GM12801 (cell line): ENCODE measurements around the gene TCF12.

Experiments used
- CTCF ChIP-seq: IDR thresholded peaks from one replicate; pipeline ENCODE4 v1.5.1; 2011; ENCODE audit warnings: control low read depth; ENCODE audit not compliant: insufficient read length; ENCODE audit errors: extremely low read depth

TCF12 gene

DNA sequence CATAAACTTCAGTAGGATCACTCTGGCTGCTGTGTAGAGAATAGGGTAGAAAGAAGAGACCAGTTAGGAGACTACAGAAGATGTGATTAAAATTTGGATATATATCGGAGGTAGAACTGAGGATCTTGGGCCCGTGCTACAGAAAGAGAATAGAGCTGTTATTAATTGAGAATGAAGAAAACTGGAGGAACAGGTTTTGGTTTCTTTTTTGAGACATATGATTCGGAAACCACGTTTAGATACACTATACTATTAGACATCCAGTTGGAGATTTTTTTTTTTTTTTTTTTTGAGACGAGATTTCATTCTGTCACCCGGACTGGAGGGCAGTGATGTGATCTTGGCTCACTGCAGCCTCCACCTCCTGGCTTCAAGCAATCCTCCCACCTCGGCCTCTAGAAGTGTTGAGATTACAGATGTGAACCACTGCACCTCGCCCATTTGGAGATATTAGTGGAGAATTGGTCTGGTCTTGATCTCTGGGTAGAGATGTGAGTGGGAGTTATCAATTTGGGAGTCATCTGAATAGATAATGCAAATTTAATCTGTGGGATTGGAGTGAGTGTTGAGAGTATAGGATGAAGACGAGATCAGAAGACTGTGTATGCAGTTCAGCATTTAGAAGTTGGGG is 50.9 kb downstream of the TCF12 start:
- no peak for TF ChIP-seq CTCF

- TF ChIP-seq CTCF: no peak
Measured at GRCh38 chr15:56971571-56971970, 53.1 kb downstream of the TCF12 start.

GRCh38 chr15:56972016-56972415 is 53.6 kb downstream of the TCF12 start:
- no peak for TF ChIP-seq CTCF

DNA sequence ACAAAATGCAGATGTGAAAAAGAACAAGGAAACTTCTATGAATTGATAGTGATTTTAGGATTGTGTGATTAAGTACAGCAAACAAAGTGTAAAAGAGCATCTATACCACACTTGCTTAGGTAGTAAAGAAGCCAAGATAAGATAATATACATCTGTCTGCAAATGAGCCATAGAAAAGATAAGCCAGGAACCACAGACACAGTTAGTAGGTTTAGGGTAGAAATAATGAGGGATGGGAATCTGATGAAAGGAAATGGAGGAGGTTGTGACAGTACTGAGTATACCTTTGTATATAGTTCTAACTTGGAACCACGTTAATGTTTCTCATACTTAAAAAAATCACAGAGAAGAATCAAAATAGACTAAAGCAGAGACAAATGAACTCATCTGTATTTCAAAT is 54.0 kb downstream of the TCF12 start:
- TF ChIP-seq CTCF: no peak

- TF ChIP-seq CTCF: no peak
Measured at GRCh38 chr15:56973463-56973862, 55.0 kb downstream of the TCF12 start.

GRCh38 chr15:56977232-56977631 is 58.8 kb downstream of the TCF12 start:
- TF ChIP-seq CTCF: no peak

DNA sequence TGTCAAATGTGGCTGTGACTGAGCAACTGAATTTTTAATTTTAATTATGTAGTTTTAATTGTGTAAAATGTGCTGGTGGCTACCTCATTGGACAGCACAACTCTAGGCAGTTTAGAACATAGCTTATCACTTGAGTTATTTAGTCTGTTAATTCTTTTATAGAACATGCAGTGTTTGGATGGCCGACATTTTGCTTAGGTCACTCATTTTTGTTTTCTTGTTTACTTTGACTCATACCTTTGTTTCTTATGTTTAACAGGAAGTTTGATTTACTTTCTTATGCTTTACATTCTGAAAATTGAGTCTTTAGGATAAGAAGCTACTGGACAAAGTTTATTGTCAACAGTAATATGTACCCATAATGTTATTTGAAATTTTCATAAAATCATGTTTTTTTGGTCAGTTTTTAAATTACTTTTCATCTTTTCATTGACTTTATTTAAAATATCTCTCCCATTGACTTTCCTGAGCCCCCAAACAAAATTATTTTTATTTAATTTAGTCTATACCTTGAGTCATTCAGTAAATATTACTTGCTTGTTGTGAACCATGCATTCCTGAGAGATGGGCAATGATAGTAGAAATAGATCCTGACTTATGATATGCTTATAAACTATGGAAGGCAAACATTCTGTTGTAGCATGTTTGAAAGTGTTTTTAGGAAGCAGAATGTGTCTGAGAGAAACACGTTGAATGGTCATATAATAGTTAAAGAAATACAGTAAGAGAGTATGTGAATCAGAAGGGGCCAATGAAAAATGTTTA is 60.6 kb downstream of the TCF12 start:
- no peak for TF ChIP-seq CTCF
